Endothelial cell of umbilical vein (primary cell): ENCODE measurements around the gene OR52B6. TPM values are rescaled to one million over a fixed set of nuclear protein-coding genes. Genes with fewer than 3 reads are reported as not detected.

Experiments used
- BruUV-seq: library from RNA; stranded (reverse); fragments of 400-500 nt; replicated peaks from 2 replicates; lab custom pipeline; 2021; lab: Mats Ljungman, UMichigan
- CTCF ChIA-PET: fragments of 300-600, 350-600 bp; sonication (Branson Sonifier 250); formaldehyde crosslinking; loops from one replicate; lab custom pipeline; 2021; ENCODE audit warnings: antibody characterized with exemption, inconsistent platforms; lab: Charles Lee
- POLR2A ChIA-PET: fragments of 300-600, 350-600 bp; sonication (Branson Sonifier 250); formaldehyde crosslinking; loops from one replicate; lab custom pipeline; 2021; ENCODE audit warnings: antibody characterized with exemption, inconsistent platforms; lab: Charles Lee
- DNase-seq: peaks from one replicate; pipeline ENCODE4 v3.0.0-alpha.2; 2011; ENCODE audit warnings: low read depth, low spot score
- FAIRE-seq: peaks from 2 replicates; lab custom pipeline; 2011; peaks lifted over from hg19 to GRCh38; lab: Jason Lieb, UNC
- H2AFZ ChIP-seq: 2 replicates; pipeline ENCODE4 v1.6.0; 2012; ENCODE audit warnings: low read depth, low read length, control low read depth, inconsistent platforms
- H3K27ac ChIP-seq: 2 replicates; pipeline ENCODE4 v1.5.1; 2011; ENCODE audit warnings: low read depth, mild to moderate bottlenecking, control low read depth, low read length, moderate library complexity; ENCODE audit not compliant: insufficient read depth
- H3K27me3 ChIP-seq, 2 experiments: 2 replicates each; pipeline versions ENCODE4 v1.6.0 to v1.6.1; 2011; ENCODE audit warnings: low read length in 2 of 2, mixed read lengths in 1 of 2; ENCODE audit not compliant: control insufficient read depth in 2 of 2, insufficient read depth in 2 of 2
- H3K36me3 ChIP-seq, 2 experiments: 2 replicates in 1 of 2; 3 replicates in 1 of 2; pipeline ENCODE4 v1.5.1; 2011; ENCODE audit warnings: low read length in 2 of 2, mild to moderate bottlenecking in 1 of 2, moderate library complexity in 1 of 2; ENCODE audit not compliant: control insufficient read depth in 2 of 2, insufficient read depth in 2 of 2; ENCODE audit errors: extremely low read depth in 1 of 2
- H3K4me1 ChIP-seq: 3 replicates; pipeline ENCODE4 v1.5.1; 2011; ENCODE audit warnings: mild to moderate bottlenecking, low read length; ENCODE audit not compliant: control insufficient read depth, insufficient read depth; ENCODE audit errors: extremely low read depth
- H3K4me2 ChIP-seq: 2 replicates; pipeline ENCODE4 v1.6.1; 2011; ENCODE audit warnings: low read length, control low read depth, mixed read lengths; ENCODE audit not compliant: insufficient read depth
- H3K4me3 ChIP-seq, 3 experiments: fragments of 200-600 bp in 1 of 3; sonication (generic), shearing (Covaris generic) in 1 of 3; replicated peaks in 1 of 3; 2 replicates each; pipeline ENCODE4 v1.5.1; 2011 to 2016; ENCODE audit warnings: control low read depth in 3 of 3, low read length in 3 of 3, mild to moderate bottlenecking in 2 of 3, inconsistent platforms in 1 of 3, low read depth in 1 of 3, moderate library complexity in 1 of 3; ENCODE audit not compliant: insufficient read depth in 1 of 3
- H3K79me2 ChIP-seq: 2 replicates; pipeline ENCODE4 v1.6.0; 2012; ENCODE audit warnings: low read length, inconsistent platforms; ENCODE audit not compliant: control insufficient read depth, insufficient read depth
- H3K9ac ChIP-seq: replicated peaks from 2 replicates; pipeline ENCODE3; 2011; ENCODE audit warnings: low read length, control low read depth; ENCODE audit not compliant: insufficient read depth; ENCODE audit errors: extremely low read depth
- H3K9me1 ChIP-seq: replicated peaks from 3 replicates; pipeline ENCODE4 v1.6.0; 2011; ENCODE audit warnings: mild to moderate bottlenecking, low read length; ENCODE audit not compliant: control insufficient read depth, insufficient read depth; ENCODE audit errors: extremely low read depth
- H3K9me3 ChIP-seq: replicated peaks from 2 replicates; pipeline ENCODE4 v1.5.1; 2012; ENCODE audit warnings: low read length, inconsistent platforms; ENCODE audit not compliant: control insufficient read depth, insufficient read depth
- H4K20me1 ChIP-seq: replicated peaks from 2 replicates; pipeline ENCODE3; 2011; ENCODE audit warnings: mild to moderate bottlenecking, low read length; ENCODE audit not compliant: control insufficient read depth, insufficient read depth; ENCODE audit errors: extremely low read depth
- CTCF ChIP-seq, 2 donors: IDR thresholded peaks; 1 replicate in 1 of 2; 2 replicates in 1 of 2; pipeline ENCODE4 v1.5.1; 2011; ENCODE audit warnings: low read length in 2 of 2, mild to moderate bottlenecking in 2 of 2, moderate library complexity in 2 of 2, control low read depth in 1 of 2, inconsistent platforms in 1 of 2, low read depth in 1 of 2; ENCODE audit not compliant: insufficient read depth in 1 of 2; ENCODE audit errors: extremely low read depth in 1 of 2
- FOS ChIP-seq: IDR thresholded peaks from 2 replicates; pipeline ENCODE4 v1.6.1; 2011; ENCODE audit warnings: mild to moderate bottlenecking, low read length, moderate library complexity, borderline replicate concordance; ENCODE audit not compliant: insufficient read depth
- GATA2 ChIP-seq: IDR thresholded peaks from 2 replicates; pipeline ENCODE4 v1.7.0; 2011; ENCODE audit warnings: low read depth, mild to moderate bottlenecking, moderate library complexity, mixed read lengths, low read length; ENCODE audit not compliant: insufficient read length, insufficient read depth
- JUN ChIP-seq: IDR thresholded peaks from 2 replicates; pipeline ENCODE4 v1.6.1; 2011; ENCODE audit warnings: borderline replicate concordance, low read depth; ENCODE audit not compliant: insufficient read length, insufficient read depth
- MAX ChIP-seq: IDR thresholded peaks from 2 replicates; pipeline ENCODE4 v1.6.1; 2011; ENCODE audit not compliant: insufficient read depth, insufficient read length
- POLR2AphosphoS5 ChIP-seq: IDR thresholded peaks from 2 replicates; pipeline ENCODE4 v1.6.1; 2012; ENCODE audit warnings: low read depth, mild to moderate bottlenecking, control low read depth, low read length, moderate library complexity; ENCODE audit not compliant: insufficient read depth
- dilution Hi-C: fragments of 300-500 bp; cut with MboI; formaldehyde crosslinking; loops from one replicate; pipeline ENCODE4 v1.15.0; 2019; ENCODE audit warnings: low sequenced_read_pairs; ENCODE audit not compliant: extremely low pct_ligation_motif_present
- intact Hi-C: fragments of 100-400 bp; cut with micrococcal nuclease; formaldehyde crosslinking; loops from one replicate; pipeline ENCODE4 v1.10.0; 2022
- polyA plus RNA-seq, 4 experiments: library from polyadenylated mRNA; depleted of rRNA in 3 of 4; stranded (reverse) in 3 of 4; unstranded in 1 of 4; fragments of >200 nt; gene quantifications; 2 replicates each; pipeline versions ENCODE4 v1.2.1 to v1.2.3, GENCODE V29; 2011 to 2012; ENCODE audit warnings: missing spikeins in 1 of 4
- total RNA-seq: library from RNA; stranded (reverse); gene quantifications from 2 replicates; pipeline ENCODE4 v1.2.3, GENCODE V29; 2021

Gene OR52B6
- total and polyA plus RNA-seq, 2 donors (not counting 3 experiments of a cell fraction or from before 2014, with no cell fraction given): not detected

- H4K20me1 ChIP-seq: no peaks in the 10 kb centered on the region
- H2AFZ ChIP-seq: no peak overlapping the region
- no peak overlapping the region for H3K4me2 ChIP-seq
- H3K79me2 ChIP-seq: no peaks in the 10 kb centered on the region
- no peak overlapping the region for H3K4me3 ChIP-seq
- H3K9ac ChIP-seq: no peak overlapping the region
- no peaks in the 10 kb centered on the region for H3K4me1 ChIP-seq
- ChIA-PET CTCF (interaction anchor here (1.2 kb wide), 1 partner anchor 11 kb away, joined by 4 read pairs; no protein-coding TSS in a partner anchor), POLR2A (no interaction called here)
- BruUV-seq: no TSS peak
- no peaks in the 10 kb centered on the region for H3K9me1 ChIP-seq
- intact Hi-C loops: no loop called here
- FAIRE-seq (no peak), DNase-seq (no peak)
- no peaks in the 10 kb centered on the region for H3K9me3 ChIP-seq
- dilution Hi-C loops: no loop called here
- H3K36me3 ChIP-seq: no peaks in the 10 kb centered on the region
- no peak overlapping the region for H3K27ac ChIP-seq
- no peak for TF ChIP-seq MAX
- TF ChIP-seq JUN: no peak
- TF ChIP-seq GATA2: no peak
- H3K27me3 ChIP-seq: no peaks in the 10 kb centered on the region
Measured at GRCh38 chr11:5610446-5610845, 29.8 kb downstream of the OR52B6 start.

- Histone ChIP-seq H3K9me1 (no peaks in the 10 kb centered on the region), H3K9ac (no peak overlapping the region), H3K36me3 (no peaks in the 10 kb centered on the region), H3K9me3 (no peaks in the 10 kb centered on the region), H3K4me2 (no peak overlapping the region), H3K27me3 (no peaks in the 10 kb centered on the region), H3K4me1 (no peaks in the 10 kb centered on the region), H4K20me1 (no peaks in the 10 kb centered on the region), H3K27ac (no peak overlapping the region), H3K4me3 (no peak overlapping the region), H2AFZ (no peak overlapping the region), H3K79me2 (no peaks in the 10 kb centered on the region)
- dilution Hi-C loops (no loop called here), intact Hi-C loops (no loop called here)
- BruUV-seq: no TSS peak
- TF ChIP-seq JUN (no peak), CTCF (IDR thresholded peaks at IDR 0.05; ENCODE audit: extremely low read depth in 1 of 2, insufficient read depth in 1 of 2, low read depth in 1 of 2, low read length in 2 of 2) (no peak), POLR2AphosphoS5 (no peak), GATA2 (no peak), FOS (no peak)
- DNase-seq (no peak), FAIRE-seq (no peak)
- POLR2A ChIA-PET: no interaction called here
- CTCF ChIA-PET: no interaction called here
Measured at GRCh38 chr11:5611627-5612026, 30.9 kb downstream of the OR52B6 start.
